Non-pigmented ciliary epithelial cell (primary cell): ENCODE data around the gene WWOX.

Source experiments
- DNase-seq: peaks from one replicate; pipeline ENCODE4 v3.0.0-alpha.2; 2010; ENCODE audit warnings: low read depth

Gene WWOX

GRCh38 chr16:78956859-78957258 is 857.4 kb downstream of the WWOX start:
- no peak for DNase-seq

- DNase-seq = no peak
Observed at GRCh38 chr16:78957317-78958100, 858.1 kb downstream of the WWOX start.

GRCh38 chr16:78961464-78961863 is 862.0 kb downstream of the WWOX start:
- DNase-seq = no peak

DNA sequence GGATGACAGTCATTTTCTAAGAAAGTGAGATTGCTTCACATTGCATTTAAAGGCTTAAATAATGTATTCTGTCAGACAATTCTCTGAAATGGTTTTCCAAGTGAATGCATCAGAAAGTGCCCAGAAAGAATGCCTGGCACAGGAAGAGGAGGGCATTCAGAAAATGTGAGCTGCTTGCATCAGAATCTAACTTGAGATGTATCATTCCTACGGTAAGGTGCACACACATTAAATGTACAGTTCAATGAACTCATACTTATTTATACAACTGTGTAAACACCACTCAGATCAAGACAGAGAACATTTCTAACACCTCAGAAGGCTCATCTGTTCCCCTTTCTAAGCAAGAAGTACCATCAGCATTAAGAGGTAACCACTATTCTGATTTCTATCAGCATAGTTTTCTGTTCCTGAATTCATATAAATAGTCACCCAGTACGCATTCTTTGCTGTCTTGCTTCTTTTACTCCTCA is 863.0 kb downstream of the WWOX start:
- no peak for DNase-seq

GRCh38 chr16:78967948-78968347 is 868.5 kb downstream of the WWOX start:
- DNase-seq = no peak

DNA sequence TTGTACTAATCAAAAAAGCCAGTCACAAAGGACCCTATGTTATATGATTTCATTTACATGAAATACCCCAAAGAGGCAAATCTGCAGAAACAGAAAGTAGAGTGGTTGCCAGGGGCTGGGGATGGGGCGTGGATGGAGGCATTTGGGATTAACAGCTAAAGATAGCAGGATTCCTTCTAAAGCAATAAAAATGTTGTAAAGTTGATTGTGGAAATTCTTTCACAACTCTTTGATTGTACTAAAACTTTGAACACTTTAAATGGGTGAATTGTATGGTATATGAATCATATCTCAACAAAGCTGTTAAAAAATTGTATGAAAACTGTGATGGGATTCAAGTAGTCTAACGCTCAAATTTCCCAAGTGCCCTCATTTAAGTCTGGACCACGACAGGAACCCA is 870.3 kb downstream of the WWOX start:
- DNase-seq = no peak

DNA sequence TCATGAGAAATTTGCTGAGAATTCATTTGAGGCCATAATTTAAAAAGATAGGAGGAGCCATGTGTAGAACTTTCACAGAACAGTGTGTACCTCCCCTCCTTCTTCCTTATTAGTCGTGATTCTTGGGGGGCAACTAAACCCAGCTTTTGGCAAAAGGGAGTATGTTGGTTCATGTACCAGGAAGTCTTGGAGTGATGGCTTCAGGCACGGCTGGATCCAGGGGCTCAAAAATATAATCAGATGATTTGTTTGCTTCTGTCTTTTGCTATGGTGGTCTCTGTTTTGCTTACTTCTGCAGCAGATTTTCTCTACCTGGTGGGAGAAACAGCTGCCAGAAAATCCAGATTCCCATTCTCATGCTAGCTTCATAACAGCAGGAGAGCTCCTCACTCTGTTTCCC is 871.2 kb downstream of the WWOX start:
- no peak for DNase-seq

DNA sequence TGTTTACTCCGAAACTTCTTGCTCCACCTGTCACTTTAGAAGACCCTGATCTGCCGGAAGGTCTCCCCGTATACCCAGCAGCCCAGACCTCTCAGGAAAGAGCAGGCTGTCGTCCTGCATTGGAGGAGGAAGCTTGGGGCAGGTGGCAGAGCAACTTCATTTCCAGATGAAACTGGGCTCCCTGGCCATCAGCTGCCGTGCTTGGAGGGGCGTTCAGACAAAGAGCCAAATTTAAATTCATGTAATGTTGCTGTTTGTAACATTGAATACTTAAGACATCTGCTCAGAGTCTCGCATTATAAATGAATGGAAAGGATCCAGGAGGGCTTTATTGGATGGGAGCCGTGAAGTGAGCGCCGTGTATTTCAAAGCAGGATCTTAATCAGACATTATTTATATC is 872.6 kb downstream of the WWOX start:
- DNase-seq = no peak

- no peak for DNase-seq
Observed at GRCh38 chr16:78972986-78973385, 873.5 kb downstream of the WWOX start.

GRCh38 chr16:78976212-78976611 is 876.8 kb downstream of the WWOX start:
- no peak for DNase-seq

DNA sequence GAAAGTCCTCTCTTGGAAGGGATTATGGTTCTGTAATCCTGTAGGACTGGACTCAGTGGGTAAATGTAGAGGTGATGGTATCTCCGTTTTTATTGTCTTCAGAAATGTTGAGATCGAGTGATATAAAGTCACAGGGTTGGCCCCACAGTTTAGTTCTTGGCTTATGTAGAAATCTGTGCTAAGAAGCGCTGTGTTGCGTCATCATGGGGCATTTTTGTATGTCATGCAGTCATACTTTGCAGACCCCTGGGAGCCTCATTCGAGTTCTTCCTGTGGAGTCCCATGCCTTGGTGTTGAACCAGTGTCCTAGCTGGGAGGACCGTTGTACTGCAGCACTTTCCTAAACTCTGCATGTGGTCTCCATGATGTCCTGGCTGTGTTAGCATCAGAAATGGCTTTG is 881.4 kb downstream of the WWOX start:
- DNase-seq = no peak

DNA sequence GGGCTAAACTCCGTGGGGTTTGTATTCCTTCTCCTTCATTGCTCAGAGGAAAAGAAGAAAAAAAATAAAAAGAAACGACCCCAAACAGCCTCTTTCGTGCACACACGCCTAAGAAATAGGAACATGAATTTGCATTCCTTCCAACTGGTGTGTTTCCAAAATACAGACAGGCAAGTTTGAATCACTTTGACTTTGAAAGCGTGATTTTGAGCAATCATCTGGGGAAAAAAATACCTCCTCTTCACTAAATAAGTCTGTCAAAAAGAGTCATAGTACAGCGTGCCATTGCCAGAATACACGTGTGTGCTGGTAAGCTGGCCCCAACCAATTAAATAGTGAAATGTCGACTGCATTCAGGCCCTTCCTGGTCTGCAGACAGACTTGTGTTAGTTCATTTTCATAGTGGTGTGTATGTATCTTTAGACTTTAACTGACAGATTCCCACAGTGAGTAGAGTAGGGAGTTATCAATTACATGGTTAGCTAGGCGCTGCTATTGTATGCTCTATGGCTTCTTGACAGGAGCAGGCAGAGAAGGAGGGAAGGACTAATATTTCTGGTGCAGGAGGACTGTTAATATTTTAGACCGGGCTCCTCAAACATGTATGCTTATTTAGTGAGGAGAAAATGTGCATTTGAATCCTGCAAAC is 882.8 kb downstream of the WWOX start:
- DNase-seq = no peak

GRCh38 chr16:78984324-78984723 is 884.9 kb downstream of the WWOX start:
- no peak for DNase-seq

GRCh38 chr16:78984887-78985464 is 885.5 kb downstream of the WWOX start:
- DNase-seq = no peak

GRCh38 chr16:78985716-78986605 is 886.5 kb downstream of the WWOX start:
- DNase-seq = no peak

DNA sequence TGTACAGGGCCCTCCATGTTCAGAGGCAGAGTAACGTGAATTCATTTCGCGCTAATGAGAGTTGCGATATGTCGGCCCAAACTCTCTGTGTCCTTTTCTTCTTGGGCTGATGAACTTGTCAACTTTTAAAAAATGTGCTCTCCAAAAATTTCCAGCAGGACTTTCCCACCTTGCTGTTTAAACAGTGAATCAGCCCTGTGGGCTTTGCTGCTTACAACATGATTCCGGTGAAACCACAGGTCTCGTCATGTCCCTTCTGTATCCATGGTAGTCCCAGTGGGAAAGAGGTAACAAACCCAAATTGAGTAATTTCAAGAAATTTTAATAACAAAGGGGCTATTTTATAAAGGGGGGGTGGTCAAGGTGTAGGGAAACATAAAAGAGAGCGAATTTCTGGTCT is 888.2 kb downstream of the WWOX start:
- no peak for DNase-seq

DNA sequence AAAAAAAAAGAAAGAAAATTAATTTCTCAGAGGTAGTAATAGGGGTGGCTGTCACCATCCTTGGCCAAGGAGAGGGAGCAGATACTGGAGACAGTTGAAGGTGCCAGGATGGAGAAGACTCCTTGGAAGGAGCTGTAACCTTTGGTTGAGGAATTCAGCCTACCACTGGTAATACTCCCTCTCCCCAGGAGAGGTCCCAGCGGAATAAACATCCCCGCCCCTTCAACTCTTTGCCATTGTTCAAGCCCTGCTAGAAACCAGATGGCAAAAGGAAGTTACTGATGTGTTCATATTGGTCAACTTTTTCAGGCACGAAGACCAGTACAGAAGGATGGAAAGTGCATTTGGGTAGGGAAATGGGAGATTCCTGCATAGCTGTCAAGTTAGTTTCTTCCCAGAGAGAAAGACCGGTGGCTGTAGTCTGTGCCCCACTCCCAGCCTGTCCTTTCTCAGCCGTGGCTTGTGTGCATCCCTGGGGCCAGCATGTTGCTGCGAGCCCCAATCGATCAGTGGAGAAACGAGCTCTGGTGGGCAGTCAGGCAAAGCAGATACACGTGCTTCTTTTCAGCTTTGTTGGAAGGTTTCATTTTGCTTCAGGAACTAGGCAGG is 889.0 kb downstream of the WWOX start:
- DNase-seq = no peak

DNA sequence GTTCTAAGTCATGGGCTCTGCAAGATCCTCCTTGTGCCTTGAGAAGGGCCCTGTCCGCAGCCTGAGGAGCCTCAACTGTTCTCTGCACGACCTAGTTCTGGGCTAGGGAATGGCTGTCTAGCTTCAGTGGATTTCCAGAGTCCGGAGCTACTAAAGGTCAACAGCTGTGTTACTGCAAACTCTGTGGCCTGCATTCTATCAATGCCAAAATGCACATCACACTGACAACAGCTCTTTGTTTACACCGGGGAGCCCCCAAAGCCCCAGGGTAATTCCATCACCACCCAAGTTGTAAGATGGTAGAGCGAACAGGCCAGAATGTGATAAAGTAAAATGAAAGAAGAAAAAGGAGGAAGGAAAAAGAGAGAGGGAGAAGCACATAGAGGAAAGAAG is 890.9 kb downstream of the WWOX start:
- DNase-seq = no peak

DNA sequence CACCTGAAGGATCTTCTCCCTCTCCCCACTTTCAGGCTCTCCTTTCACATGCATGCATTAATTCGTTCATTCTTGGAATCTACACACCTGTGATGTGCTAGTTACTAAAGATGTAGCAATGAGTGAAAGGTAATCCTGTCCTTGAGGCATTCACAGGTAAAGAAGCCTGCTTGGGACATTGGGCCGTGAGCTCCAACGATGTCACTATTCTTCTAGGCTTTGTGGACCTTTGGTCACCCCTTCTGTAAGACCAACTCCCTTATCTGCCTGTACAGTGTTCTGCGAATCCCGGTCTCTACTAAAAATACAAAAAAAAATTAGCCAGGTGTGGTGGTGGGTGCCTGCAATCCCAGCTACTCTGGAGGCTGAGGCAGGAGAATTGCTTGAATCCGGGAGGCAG is 892.5 kb downstream of the WWOX start:
- DNase-seq = no peak

DNA sequence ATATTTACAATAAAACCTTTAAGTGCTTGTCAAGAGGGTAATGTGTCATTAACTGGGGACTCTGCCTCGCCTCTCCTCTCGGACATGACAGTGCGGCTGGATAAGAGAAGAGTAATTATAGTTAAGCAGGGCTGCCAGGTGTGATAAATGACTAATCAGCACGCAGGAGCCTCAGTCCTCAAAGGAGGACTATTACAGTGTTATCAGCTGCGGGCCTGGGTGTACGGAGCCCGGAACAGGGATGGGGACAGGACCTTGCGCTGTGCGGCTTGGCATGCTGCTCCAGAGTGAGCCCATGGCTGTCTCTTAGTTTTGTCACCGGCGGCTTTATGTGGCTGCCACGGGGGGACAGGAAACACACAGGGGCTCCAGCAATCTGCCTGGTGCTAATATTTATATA is 893.9 kb downstream of the WWOX start:
- DNase-seq = no peak

- no peak for DNase-seq
Observed at GRCh38 chr16:78994135-78994745, 894.8 kb downstream of the WWOX start.

- no peak for DNase-seq
Observed at GRCh38 chr16:78995441-78995840, 896.0 kb downstream of the WWOX start.
